Measurements from ENCODE around the gene FAM167B. TPM values are rescaled to one million over a fixed set of nuclear protein-coding genes. Genes with fewer than 3 reads are reported as not detected.
A peak's percentile ranks its signal among the peaks of the same experiment; 100 is the strongest.

FAM167B gene
- total RNA-seq, 6 donors from 2014 or later, result 1.9 to 53.0 (median 4.6) TPM; not detected in 1

DNA sequence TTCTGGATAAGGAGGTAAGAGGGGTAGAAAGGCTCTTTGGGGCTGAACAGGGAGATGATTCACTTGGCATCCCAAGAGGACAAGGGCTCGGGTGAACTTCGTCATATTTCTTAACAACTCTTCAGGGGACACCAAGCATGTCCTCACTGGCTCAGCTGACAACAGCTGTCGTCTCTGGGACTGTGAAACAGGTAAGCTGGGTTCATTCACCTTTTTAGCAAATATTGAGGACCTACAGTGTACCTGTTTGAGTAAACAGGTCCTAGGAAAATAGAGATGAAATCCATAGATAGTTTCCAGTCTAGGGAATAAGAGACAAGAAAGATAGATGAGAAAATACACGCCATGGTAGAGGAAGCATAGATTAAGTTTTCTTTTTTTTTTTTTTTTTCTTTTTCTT lies 22.7 kb upstream of the FAM167B start:
- peaks cover 18 to 62% (median 53%) of the 10 kb centered on the region in 4 donors for H3K36me3 ChIP-seq

DNA sequence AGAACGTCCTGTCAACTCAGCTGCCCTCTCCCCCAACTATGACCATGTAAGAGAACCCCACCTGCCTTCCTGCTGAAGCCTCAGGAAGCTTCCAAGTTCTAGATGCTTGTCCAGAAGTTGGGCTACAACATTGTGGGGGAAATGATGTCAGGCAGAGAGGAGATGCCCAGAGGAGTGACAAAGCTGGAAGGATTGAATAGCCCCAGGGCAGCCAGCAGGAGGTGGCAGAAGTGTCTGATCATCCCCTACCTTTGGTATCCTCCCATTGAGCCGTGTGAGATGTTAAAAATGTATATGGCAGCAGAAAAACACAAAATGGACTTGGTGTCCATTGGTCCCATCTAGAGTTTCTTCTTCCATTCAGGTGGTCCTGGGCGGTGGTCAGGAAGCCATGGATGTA lies 18.3 kb upstream of the FAM167B start:
- WGBS, 2 donors, result 72 to 84% methylated on average over 3 of the region's 3 CpGs
- no peak for TF ChIP-seq POLR2A (IDR thresholded peaks at IDR 0.05)
- TF ChIP-seq, protein P1, sequence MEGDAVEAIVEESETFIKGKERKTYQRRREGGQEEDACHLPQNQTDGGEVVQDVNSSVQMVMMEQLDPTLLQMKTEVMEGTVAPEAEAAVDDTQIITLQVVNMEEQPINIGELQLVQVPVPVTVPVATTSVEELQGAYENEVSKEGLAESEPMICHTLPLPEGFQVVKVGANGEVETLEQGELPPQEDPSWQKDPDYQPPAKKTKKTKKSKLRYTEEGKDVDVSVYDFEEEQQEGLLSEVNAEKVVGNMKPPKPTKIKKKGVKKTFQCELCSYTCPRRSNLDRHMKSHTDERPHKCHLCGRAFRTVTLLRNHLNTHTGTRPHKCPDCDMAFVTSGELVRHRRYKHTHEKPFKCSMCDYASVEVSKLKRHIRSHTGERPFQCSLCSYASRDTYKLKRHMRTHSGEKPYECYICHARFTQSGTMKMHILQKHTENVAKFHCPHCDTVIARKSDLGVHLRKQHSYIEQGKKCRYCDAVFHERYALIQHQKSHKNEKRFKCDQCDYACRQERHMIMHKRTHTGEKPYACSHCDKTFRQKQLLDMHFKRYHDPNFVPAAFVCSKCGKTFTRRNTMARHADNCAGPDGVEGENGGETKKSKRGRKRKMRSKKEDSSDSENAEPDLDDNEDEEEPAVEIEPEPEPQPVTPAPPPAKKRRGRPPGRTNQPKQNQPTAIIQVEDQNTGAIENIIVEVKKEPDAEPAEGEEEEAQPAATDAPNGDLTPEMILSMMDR (IDR thresholded peaks at IDR 0.05), result no peak
- TF ChIP-seq POLR2AphosphoS5 (IDR thresholded peaks at IDR 0.05), result no peak
- TF ChIP-seq EP300 (IDR thresholded peaks at IDR 0.05), result no peak
- Histone ChIP-seq H3K27ac (no peak overlapping the region), H3K4me1 (peaks cover 1 to 5% (median 3%) of the 10 kb centered on the region in 4 donors), H3K4me3 (no peak overlapping the region), H3K9me3 (no peaks in the 10 kb centered on the region), H3K27me3 (no peaks in the 10 kb centered on the region), H3K36me3 (peaks cover 25 to 99% (median 85%) of the 10 kb centered on the region in 4 donors)
- ATAC-seq (ENCODE audit: low FRiP score in 2 of 2) (no peak), DNase-seq (no peak)

More for the DNA sequence above, 22.7 kb upstream of the FAM167B start:
- DNase-seq (no peak), ATAC-seq (ENCODE audit: low FRiP score in 2 of 2) (no peak)
- Histone ChIP-seq H3K4me1 (peaks cover 19 to 33% (median 29%) of the 10 kb centered on the region in 4 donors), H3K27ac (peak overlapping the region in 2 of 4 donors; percentile 91 to 94), H3K27me3 (no peaks in the 10 kb centered on the region), H3K9me3 (no peaks in the 10 kb centered on the region), H3K4me3 (no peak overlapping the region)
- 92 to 94% methylated on average over 4 of the region's 4 CpGs for WGBS, 2 donors
- TF ChIP-seq POLR2AphosphoS5 (IDR thresholded peaks at IDR 0.05) (no peak), POLR2A (IDR thresholded peaks at IDR 0.05) (no peak), EP300 (IDR thresholded peaks at IDR 0.05) (no peak)
- TF ChIP-seq, protein P1 (IDR thresholded peaks at IDR 0.05), result no peak

DNA sequence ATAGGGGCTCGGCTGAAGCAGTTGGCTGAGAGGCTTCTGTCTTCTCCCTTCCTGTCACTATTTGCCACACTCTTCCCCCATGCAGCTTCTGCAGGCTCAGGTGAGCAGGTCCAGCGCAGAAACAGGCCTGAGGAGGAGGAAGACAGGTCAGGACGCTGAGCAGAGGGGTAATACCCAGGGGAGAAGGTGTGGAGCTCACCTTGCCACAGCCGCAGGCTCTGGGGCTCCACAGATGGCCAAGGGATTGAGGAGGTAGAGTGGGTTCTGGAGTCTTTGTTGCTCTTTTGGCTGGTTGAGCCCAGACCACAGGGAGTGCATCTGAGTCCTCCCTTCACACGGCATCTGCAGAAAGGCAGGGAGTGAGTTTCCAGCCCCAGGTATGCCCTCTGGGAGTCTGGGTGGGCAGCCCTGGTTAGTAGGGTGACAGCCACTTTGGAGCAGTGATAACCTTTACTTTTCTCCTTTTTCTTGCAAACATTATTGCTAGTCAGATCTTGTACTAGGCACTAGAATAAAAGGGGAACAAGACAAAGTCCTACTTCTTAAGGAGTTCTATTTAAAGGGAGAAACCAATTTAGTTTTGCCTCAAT lies 15.1 kb upstream of the FAM167B start:
- 82 to 88% methylated on average over 4 to 5 of the region's 5 CpGs for WGBS, 2 donors
- ATAC-seq (ENCODE audit: low FRiP score in 2 of 2), result no peak
- H3K4me1 ChIP-seq, result no peaks in the 10 kb centered on the region
- no peaks in the 10 kb centered on the region for H3K27me3 ChIP-seq
- TF ChIP-seq POLR2A (IDR thresholded peaks at IDR 0.05), result no peak
- TF ChIP-seq EP300 (IDR thresholded peaks at IDR 0.05), result no peak
- TF ChIP-seq, protein P1 (IDR thresholded peaks at IDR 0.05), result no peak
- no peak for TF ChIP-seq POLR2AphosphoS5 (IDR thresholded peaks at IDR 0.05)
- no peak for DNase-seq
- H3K9me3 ChIP-seq, result no peaks in the 10 kb centered on the region
- no peak overlapping the region for H3K4me3 ChIP-seq
- peaks cover 16 to 81% (median 59%) of the 10 kb centered on the region in 4 donors for H3K36me3 ChIP-seq
- no peak overlapping the region for H3K27ac ChIP-seq

DNA sequence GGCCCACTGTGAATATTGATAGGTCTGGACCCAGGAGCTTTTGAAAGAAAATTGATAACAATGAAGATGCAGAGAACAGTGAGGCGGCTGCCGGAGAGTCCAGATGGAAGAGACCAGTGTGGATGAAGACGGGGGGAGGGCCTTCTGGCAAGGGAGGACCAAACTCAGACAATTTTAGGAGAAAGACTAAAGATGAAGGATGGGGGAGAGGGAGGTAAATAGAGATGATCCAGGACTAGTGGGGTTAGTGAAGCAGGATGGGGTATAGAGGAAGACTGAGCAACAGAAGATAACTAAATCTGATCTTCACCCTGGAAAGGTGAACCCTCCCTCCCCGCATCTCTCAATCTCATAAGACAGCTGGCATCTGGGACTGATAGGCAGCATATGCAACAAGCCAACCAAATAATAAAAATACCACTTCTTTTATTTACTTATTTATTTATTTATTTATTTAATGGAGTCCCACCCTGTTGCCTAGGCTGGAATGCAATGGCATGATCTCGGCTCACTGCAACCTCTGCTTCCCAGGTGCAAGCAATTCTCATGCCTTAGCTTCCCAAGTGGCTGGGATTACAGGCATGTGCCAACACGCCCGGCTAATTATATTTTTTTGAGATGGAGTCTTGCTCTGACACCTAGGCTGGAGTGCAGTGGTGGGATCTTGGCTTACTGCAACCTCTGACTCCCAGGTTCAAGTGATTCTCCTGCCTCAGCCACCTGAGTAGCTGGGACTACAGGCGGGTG lies 14.3 kb upstream of the FAM167B start:
- Histone ChIP-seq H3K27ac (no peak overlapping the region), H3K4me1 (no peaks in the 10 kb centered on the region), H3K27me3 (no peaks in the 10 kb centered on the region), H3K9me3 (no peaks in the 10 kb centered on the region), H3K36me3 (peaks cover 16 to 73% (median 52%) of the 10 kb centered on the region in 4 donors), H3K4me3 (no peak overlapping the region)
- TF ChIP-seq, protein P1 (IDR thresholded peaks at IDR 0.05), result no peak
- TF ChIP-seq EP300 (IDR thresholded peaks at IDR 0.05) (no peak), POLR2A (IDR thresholded peaks at IDR 0.05) (no peak), POLR2AphosphoS5 (IDR thresholded peaks at IDR 0.05) (no peak)
- DNase-seq (no peak), ATAC-seq (ENCODE audit: low FRiP score in 2 of 2) (no peak)
- WGBS, 2 donors, result 85 to 94% methylated on average over 8 of the region's 8 CpGs
